SH-SY5Y (cell line): Measurements from ENCODE around the gene NFKBIL1.

ENCODE experiments used
- GATA2 ChIP-seq: IDR thresholded peaks from 2 replicates; pipeline ENCODE4 v1.6.1; 2011; ENCODE audit warnings: mild to moderate bottlenecking, low read depth, low read length
- GATA3 ChIP-seq: IDR thresholded peaks from 2 replicates; pipeline ENCODE4 v1.6.1; 2011; ENCODE audit warnings: low read depth, mild to moderate bottlenecking, low read length, moderate library complexity

The NFKBIL1 gene

GRCh38 chr6:31568537-31568961 is 21.1 kb downstream of the NFKBIL1 start:
- TF ChIP-seq GATA3 (no peak), GATA2 (no peak)

GRCh38 chr6:31569861-31570536 is 22.6 kb downstream of the NFKBIL1 start:
- no peak for TF ChIP-seq GATA3
- no peak for TF ChIP-seq GATA2

- TF ChIP-seq GATA3 (no peak), GATA2 (no peak)
Measured at GRCh38 chr6:31572041-31572911, 24.9 kb downstream of the NFKBIL1 start, which contains the start of gene LTA. LTA (plus strand) TSS chr6:31572289; CDS start chr6:31572743, 454 bp downstream.

GRCh38 chr6:31573239-31574105 is 26.1 kb downstream of the NFKBIL1 start:
- TF ChIP-seq GATA3 (no peak), GATA2 (no peak)

GRCh38 chr6:31574106-31575061 is 27.0 kb downstream of the NFKBIL1 start:
- no peak for TF ChIP-seq GATA3
- TF ChIP-seq GATA2, result no peak

- TF ChIP-seq GATA3 (no peak), GATA2 (no peak)
Measured at GRCh38 chr6:31575335-31575901, 28.0 kb downstream of the NFKBIL1 start, which contains the start of gene TNF. TNF (plus strand) TSS chr6:31575565; CDS start chr6:31575742, 177 bp downstream.

GRCh38 chr6:31575952-31576685 is 28.7 kb downstream of the NFKBIL1 start:
- peak; percentile 52; the same call in 1 of the 2 replicates for TF ChIP-seq GATA2
- TF ChIP-seq GATA3, result no peak; the same call in 1 of the 2 replicates

GRCh38 chr6:31576897-31577578 is 29.6 kb downstream of the NFKBIL1 start:
- TF ChIP-seq GATA2 (no peak), GATA3 (no peak)

- no peak for TF ChIP-seq GATA2
- TF ChIP-seq GATA3, result no peak
Measured at GRCh38 chr6:31577579-31577966, 30.2 kb downstream of the NFKBIL1 start.

GRCh38 chr6:31578184-31579118 is 31.0 kb downstream of the NFKBIL1 start:
- no peak for TF ChIP-seq GATA3
- TF ChIP-seq GATA2, result no peak
